Measurements from ENCODE around the gene HDGFL3. TPM values are rescaled to one million over a fixed set of nuclear protein-coding genes. Genes with fewer than 3 reads are reported as not detected.
"Not testable (repeated sequence)": the region's sequence is repeated elsewhere in the genome, so short reads cannot be mapped to it uniquely, and the experiment has no call there.

HDGFL3 gene
- polyA plus RNA-seq, 2 of the 4 experiments (the other 2 are of a cell fraction) = 47.4 to 91.2 TPM

GRCh38 chr15:83098079-83098478 is 109.5 kb downstream of the HDGFL3 start:
- TF ChIP-seq USF2 (IDR thresholded peaks at IDR 0.05) (no peak), POLR2AphosphoS2 (conservative IDR thresholded peaks at IDR 0.05; ENCODE audit: low read length) (no peak)
- ATAC-seq (no peak), DNase-seq (ENCODE audit: low read depth in 1 of 2, low spot score in 1 of 2) (no peak), FAIRE-seq (no peak)
- Histone ChIP-seq H3K4me2 (no peak overlapping the region), H3K4me1 (no peaks in the 10 kb centered on the region), H3K4me3 (no peak overlapping the region), H3K9me3 (peaks cover 21% of the 10 kb centered on the region), H3K27ac (no peak overlapping the region)
- ChIA-PET POLR2A (no interaction called here), CTCF (no interaction called here)

GRCh38 chr15:83094583-83094982 is 113.0 kb downstream of the HDGFL3 start:
- POLR2A ChIA-PET = no interaction called here
- 66% methylated on average over 5 of the region's 5 CpGs for WGBS (ENCODE audit: missing lambda C conversion rate)

GRCh38 chr15:83092309-83092976 is 115.2 kb downstream of the HDGFL3 start:
- FAIRE-seq (no peak), DNase-seq (ENCODE audit: low read depth in 1 of 2, low spot score in 1 of 2) (no peak), ATAC-seq (peak in 1 of 2 experiments; percentile 33; a peak in 3 of 6 replicates)
- H3K4me3 ChIP-seq = no peak overlapping the region
- no peaks in the 10 kb centered on the region for H3K4me1 ChIP-seq
- CTCF ChIA-PET = no interaction called here
- 79% methylated on average over 4 of the region's 4 CpGs for whole genome bisulfite sequencing (ENCODE audit: missing lambda C conversion rate)
- peaks cover 10% of the 10 kb centered on the region; the same call in 1 of the 3 replicates for H3K9me3 ChIP-seq
- no peak overlapping the region for H3K4me2 ChIP-seq
- H3K27ac ChIP-seq = no peak overlapping the region
- POLR2A ChIA-PET = no interaction called here
- TF ChIP-seq HDAC2 (IDR thresholded peaks at IDR 0.05) (no peak), HOXA7 (CRISPR knock-in tag; IDR thresholded peaks at IDR 0.05) (no peak), REST (IDR thresholded peaks at IDR 0.05) (no peak), USF2 (IDR thresholded peaks at IDR 0.05) (no peak), GATA3 (IDR thresholded peaks at IDR 0.05; ENCODE audit: borderline replicate concordance) (no peak), RFX5 (IDR thresholded peaks at IDR 0.05) (no peak), BCL3 (IDR thresholded peaks at IDR 0.05) (no peak), RNF2 (IDR thresholded peaks at IDR 0.05; ENCODE audit: borderline replicate concordance, low read depth) (no peak), HES2 (IDR thresholded peaks at IDR 0.05) (no peak), FOSB (CRISPR knock-in tag; IDR thresholded peaks at IDR 0.05) (no peak), RARB (CRISPR knock-in tag; IDR thresholded peaks at IDR 0.05) (no peak), ZFP36 (IDR thresholded peaks at IDR 0.05; ENCODE audit: borderline replicate concordance, partially characterized antibody) (no peak)

More at GRCh38 chr15:83094583-83094982, 113.0 kb downstream of the HDGFL3 start:
- H3K4me1 ChIP-seq = no peaks in the 10 kb centered on the region
- CTCF ChIA-PET = interaction anchor here (1.6 to 2.0 kb wide), 2 partner anchors 11 to 58 kb away, joined by 3 to 4 read pairs; no protein-coding TSS in a partner anchor
- H3K27ac ChIP-seq = no peak overlapping the region
- peaks cover 21% of the 10 kb centered on the region for H3K9me3 ChIP-seq
- no peak overlapping the region for H3K4me3 ChIP-seq
- no peak overlapping the region for H3K4me2 ChIP-seq
- no peak for FAIRE-seq
- no peak for DNase-seq (ENCODE audit: low read depth in 1 of 2, low spot score in 1 of 2)
- ATAC-seq = no peak; a peak in 2 of 6 replicates
- no peak for TF ChIP-seq HEYL (CRISPR knock-in tag; IDR thresholded peaks at IDR 0.05)
- no peak for TF ChIP-seq ZSCAN20 (CRISPR knock-in tag; IDR thresholded peaks at IDR 0.05)
- no peak for TF ChIP-seq CBX8 (IDR thresholded peaks at IDR 0.05)
- no peak for TF ChIP-seq MYC (IDR thresholded peaks at IDR 0.05; ENCODE audit: borderline replicate concordance, low read length)
- no peak for TF ChIP-seq HOXA7 (CRISPR knock-in tag; IDR thresholded peaks at IDR 0.05)
- no peak for TF ChIP-seq BCL3 (IDR thresholded peaks at IDR 0.05)
- no peak for TF ChIP-seq POLR2AphosphoS2 (conservative IDR thresholded peaks at IDR 0.05; ENCODE audit: low read length)
- no peak for TF ChIP-seq MAFK (IDR thresholded peaks at IDR 0.05; ENCODE audit: partially characterized antibody)
- no peak for TF ChIP-seq TFCP2L1 (CRISPR knock-in tag; IDR thresholded peaks at IDR 0.05)
- no peak for TF ChIP-seq HES2 (IDR thresholded peaks at IDR 0.05)
- TF ChIP-seq EHMT2 (IDR thresholded peaks at IDR 0.05; ENCODE audit: low read depth) = no peak
- no peak for TF ChIP-seq HDAC2 (IDR thresholded peaks at IDR 0.05)
- no peak for TF ChIP-seq NPAS2 (CRISPR knock-in tag; IDR thresholded peaks at IDR 0.05; ENCODE audit: borderline replicate concordance)

GRCh38 chr15:83091965-83092308 is 115.7 kb downstream of the HDGFL3 start:
- POLR2A ChIA-PET; ATAC-seq; H3K27ac ChIP-seq; CTCF ChIA-PET; H3K9me3 ChIP-seq; FAIRE-seq; H3K4me2 ChIP-seq; DNase-seq (ENCODE audit: low read depth in 1 of 2, low spot score in 1 of 2); H3K4me3 ChIP-seq; H3K4me1 ChIP-seq: not testable (repeated sequence)
- 76% methylated on average over 3 of the region's 3 CpGs for WGBS (ENCODE audit: missing lambda C conversion rate)
